T-helper 17 cell (primary cell): ENCODE results near the gene PLXNA4. TPM values are rescaled to one million over a fixed set of nuclear protein-coding genes. Genes with fewer than 3 reads are reported as not detected.
A peak's percentile ranks its signal among the peaks of the same experiment; 100 is the strongest.

ENCODE experiments used
- ATAC-seq: fragments of 150-1000 bp; cut with Tn5 transposase; 2 replicates; pipeline ENCODE4 v1.10.0; 2021; ENCODE audit warnings: mild to moderate bottlenecking, moderate library complexity
- DNase-seq, 3 donors: peaks; one replicate each; pipeline versions ENCODE4 v3.0.0 to v3.0.0-alpha.2; 2020 to 2021
- H3K9me3 ChIP-seq: one replicate; pipeline ENCODE4 v1.7.0; 2013; ENCODE audit warnings: low read length, mild to moderate bottlenecking; ENCODE audit not compliant: control insufficient read depth, poor library complexity, severe bottlenecking
- H3K27ac Mint-ChIP-seq: one replicate; pipeline ENCODE4 v1.8.0; 2022; ENCODE audit warnings: mild to moderate bottlenecking, moderate library complexity, mixed read lengths
- H3K27me3 Mint-ChIP-seq: one replicate; pipeline ENCODE4 v1.8.0; 2022; ENCODE audit warnings: mixed read lengths
- H3K36me3 Mint-ChIP-seq: one replicate; pipeline ENCODE4 v1.8.0; 2022; ENCODE audit warnings: low read depth, mixed read lengths
- H3K4me1 Mint-ChIP-seq: one replicate; pipeline ENCODE4 v1.8.0; 2022; ENCODE audit warnings: mild to moderate bottlenecking, mixed read lengths
- H3K4me3 Mint-ChIP-seq: one replicate; pipeline ENCODE4 v1.8.0; 2022; ENCODE audit warnings: mild to moderate bottlenecking, moderate library complexity, mixed read lengths
- total RNA-seq, 4 donors: library from RNA in 2 of 4; stranded (reverse) in 2 of 4; gene quantifications; one replicate each; pipeline ENCODE4 v1.2.3 and lab custom pipeline; 2022 to 2026

Gene PLXNA4
- total RNA-seq, 2 donors from 2014 or later: 9.5 to 11.7 TPM

- no peaks in the 10 kb centered on the region for H3K36me3 Mint-ChIP-seq
- no peak overlapping the region for H3K27ac Mint-ChIP-seq
- ATAC-seq (peak; percentile 75), DNase-seq (peak; percentile 14 to 44 (median 21))
- peaks cover 50% of the 10 kb centered on the region for H3K27me3 Mint-ChIP-seq
- H3K9me3 ChIP-seq: no peaks in the 10 kb centered on the region
- peaks cover 9% of the 10 kb centered on the region for H3K4me1 Mint-ChIP-seq
- H3K4me3 Mint-ChIP-seq: no peak overlapping the region
These were observed 4.5 kb upstream of the PLXNA4 start for GRCh38 chr7:132580717-132581285.

GRCh38 chr7:132580277-132580676 is 4.0 kb upstream of the PLXNA4 start:
- no peak for DNase-seq
- no peaks in the 10 kb centered on the region for H3K9me3 ChIP-seq
- no peak overlapping the region for H3K4me3 Mint-ChIP-seq
- H3K27ac Mint-ChIP-seq: no peak overlapping the region
- peaks cover 55% of the 10 kb centered on the region for H3K27me3 Mint-ChIP-seq
- H3K36me3 Mint-ChIP-seq: no peaks in the 10 kb centered on the region
- H3K4me1 Mint-ChIP-seq: peaks cover 14% of the 10 kb centered on the region
- ATAC-seq: no peak

GRCh38 chr7:132579260-132579899 is 3.1 kb upstream of the PLXNA4 start:
- Mint-ChIP-seq H3K27me3 (peaks cover 57% of the 10 kb centered on the region), H3K4me1 (peaks cover 18% of the 10 kb centered on the region), H3K36me3 (no peaks in the 10 kb centered on the region), H3K27ac (no peak overlapping the region), H3K4me3 (no peak overlapping the region)
- ATAC-seq (no peak), DNase-seq (no peak)
- H3K9me3 ChIP-seq: no peaks in the 10 kb centered on the region

GRCh38 chr7:132578826-132579225 is 2.6 kb upstream of the PLXNA4 start:
- ATAC-seq: no peak
- no peaks in the 10 kb centered on the region for H3K9me3 ChIP-seq
- DNase-seq: no peak
- no peaks in the 10 kb centered on the region for H3K36me3 Mint-ChIP-seq
- peaks cover 63% of the 10 kb centered on the region for H3K27me3 Mint-ChIP-seq
- H3K27ac Mint-ChIP-seq: no peak overlapping the region
- peaks cover 21% of the 10 kb centered on the region for H3K4me1 Mint-ChIP-seq
- no peak overlapping the region for H3K4me3 Mint-ChIP-seq

GRCh38 chr7:132578050-132578370 is 1.7 kb upstream of the PLXNA4 start:
- H3K36me3 Mint-ChIP-seq: peaks cover 2% of the 10 kb centered on the region
- no peak overlapping the region for H3K27ac Mint-ChIP-seq
- peaks cover 27% of the 10 kb centered on the region for H3K4me1 Mint-ChIP-seq
- no peak for ATAC-seq
- no peak for DNase-seq
- H3K9me3 ChIP-seq: no peaks in the 10 kb centered on the region
- H3K27me3 Mint-ChIP-seq: peaks cover 69% of the 10 kb centered on the region
- peak overlapping the region; percentile 79 for H3K4me3 Mint-ChIP-seq

GRCh38 chr7:132577206-132578049 is 1.2 kb upstream of the PLXNA4 start:
- H3K9me3 ChIP-seq: no peaks in the 10 kb centered on the region
- H3K27me3 Mint-ChIP-seq: peaks cover 69% of the 10 kb centered on the region
- ATAC-seq: no peak
- H3K36me3 Mint-ChIP-seq: peaks cover 2% of the 10 kb centered on the region
- H3K27ac Mint-ChIP-seq: no peak overlapping the region
- peaks cover 32% of the 10 kb centered on the region for H3K4me1 Mint-ChIP-seq
- no peak for DNase-seq
- peak overlapping the region; percentile 79 for H3K4me3 Mint-ChIP-seq

- peaks cover 2% of the 10 kb centered on the region for H3K36me3 Mint-ChIP-seq
- no peak overlapping the region for H3K27ac Mint-ChIP-seq
- peak overlapping the region; percentile 83 for H3K4me3 Mint-ChIP-seq
- peaks cover 35% of the 10 kb centered on the region for H3K4me1 Mint-ChIP-seq
- peaks cover 73% of the 10 kb centered on the region for H3K27me3 Mint-ChIP-seq
- ATAC-seq: no peak
- no peak for DNase-seq
- no peaks in the 10 kb centered on the region for H3K9me3 ChIP-seq
These were observed 433 bp upstream of the PLXNA4 start for GRCh38 chr7:132576721-132577085.

- ATAC-seq (peak; percentile 55), DNase-seq (no peak)
- Mint-ChIP-seq H3K4me1 (peaks cover 36% of the 10 kb centered on the region), H3K4me3 (peak overlapping the region; percentile 83), H3K27me3 (peaks cover 80% of the 10 kb centered on the region), H3K27ac (peak overlapping the region; percentile 51), H3K36me3 (peaks cover 4% of the 10 kb centered on the region)
- no peaks in the 10 kb centered on the region for H3K9me3 ChIP-seq
These were observed 770 bp downstream of the PLXNA4 start for GRCh38 chr7:132575419-132575981.

GRCh38 chr7:132574223-132574622 is 2.0 kb downstream of the PLXNA4 start:
- Mint-ChIP-seq H3K27ac (no peak overlapping the region), H3K36me3 (peaks cover 8% of the 10 kb centered on the region), H3K4me3 (peak overlapping the region; percentile 83), H3K4me1 (peaks cover 41% of the 10 kb centered on the region), H3K27me3 (peaks cover 85% of the 10 kb centered on the region)
- DNase-seq (no peak), ATAC-seq (no peak)
- H3K9me3 ChIP-seq: no peaks in the 10 kb centered on the region

GRCh38 chr7:132573251-132573955 is 2.9 kb downstream of the PLXNA4 start:
- Mint-ChIP-seq H3K4me1 (peaks cover 41% of the 10 kb centered on the region), H3K27ac (no peak overlapping the region), H3K4me3 (peak overlapping the region; percentile 81), H3K27me3 (peaks cover 85% of the 10 kb centered on the region), H3K36me3 (peaks cover 10% of the 10 kb centered on the region)
- ATAC-seq (no peak), DNase-seq (no peak)
- no peaks in the 10 kb centered on the region for H3K9me3 ChIP-seq

GRCh38 chr7:132572526-132572925 is 3.7 kb downstream of the PLXNA4 start:
- Mint-ChIP-seq H3K27me3 (peaks cover 85% of the 10 kb centered on the region), H3K4me1 (peaks cover 35% of the 10 kb centered on the region), H3K27ac (no peak overlapping the region), H3K4me3 (peak overlapping the region; percentile 13), H3K36me3 (peaks cover 10% of the 10 kb centered on the region)
- H3K9me3 ChIP-seq: no peaks in the 10 kb centered on the region
- no peak for ATAC-seq
- DNase-seq: no peak

- Mint-ChIP-seq H3K27me3 (peaks cover 88% of the 10 kb centered on the region), H3K4me3 (no peak overlapping the region), H3K36me3 (peaks cover 10% of the 10 kb centered on the region), H3K27ac (no peak overlapping the region), H3K4me1 (peaks cover 34% of the 10 kb centered on the region)
- ATAC-seq (no peak), DNase-seq (no peak)
- no peaks in the 10 kb centered on the region for H3K9me3 ChIP-seq
These were observed 4.3 kb downstream of the PLXNA4 start for GRCh38 chr7:132571970-132572369.
